ENCODE results near the gene NFASC. TPM values are rescaled to one million over a fixed set of nuclear protein-coding genes. Genes with fewer than 3 reads are reported as not detected.

Gene NFASC
- total and polyA plus RNA-seq, 7 experiments from 2014 or later = 0.31 TPM; not detected in 6

DNA sequence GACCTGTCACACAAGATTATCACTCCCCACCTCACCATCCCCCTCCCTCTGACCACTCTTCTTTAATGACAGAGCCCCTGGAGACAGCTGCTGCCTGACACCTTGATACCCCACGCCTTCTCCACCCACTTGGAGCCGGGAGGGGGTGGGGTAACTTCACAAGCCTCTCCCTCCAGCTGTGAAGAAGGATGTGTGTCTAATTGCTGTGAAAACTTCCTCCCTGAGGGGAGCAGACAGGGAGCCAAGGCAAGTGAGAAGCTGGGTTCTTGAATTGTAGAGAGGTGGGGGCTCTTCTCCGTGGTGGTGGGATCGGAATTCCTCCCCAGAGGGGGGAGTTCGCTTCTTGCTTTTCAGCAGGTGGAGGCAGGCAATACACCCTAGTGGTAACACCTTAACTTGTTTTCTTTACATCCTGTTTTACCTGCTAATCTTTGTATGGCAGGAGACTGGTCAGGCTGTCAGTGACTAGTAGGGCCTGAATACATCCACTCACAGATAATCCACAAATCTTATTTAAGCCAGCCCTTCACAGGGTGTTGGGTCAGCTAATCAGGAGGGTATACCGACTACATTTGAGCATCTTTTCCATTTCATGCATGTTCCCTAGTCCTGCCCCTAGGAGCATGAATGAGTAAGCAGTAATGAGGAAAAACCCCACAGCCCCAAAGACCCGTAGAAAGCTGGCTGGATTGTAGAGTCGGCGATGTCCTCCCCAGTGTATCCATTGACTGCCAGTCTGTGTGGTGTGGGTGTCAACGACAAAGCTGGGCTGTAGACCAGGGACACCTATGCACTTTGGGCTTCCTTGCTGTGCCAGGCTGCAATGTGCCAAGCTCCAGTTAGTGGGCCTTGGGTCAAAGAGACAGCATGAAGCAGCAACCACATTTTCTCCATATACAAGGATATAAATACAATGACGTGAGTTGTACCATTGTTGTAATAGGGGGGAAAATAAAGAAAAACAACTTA is 57.3 kb downstream of the NFASC start:
- ChIA-PET CTCF (no interaction called here), POLR2A (no interaction called here)
- no peak overlapping the region for H3K4me3 ChIP-seq (ENCODE audit: low read length)
- peaks cover 0 to 3% (median 0%) of the 10 kb centered on the region in 7 donors for H3K4me1 Mint-ChIP-seq
- H3K4me1 ChIP-seq (ENCODE audit: control insufficient read depth in 2 of 2, insufficient read depth in 2 of 2, low read length in 2 of 2) = no peaks in the 10 kb centered on the region
- no peak overlapping the region for H3K27ac Mint-ChIP-seq
- H3K9me3 ChIP-seq (ENCODE audit: control insufficient read depth in 2 of 3, low read length in 3 of 3) = no peaks in the 10 kb centered on the region
- no peak overlapping the region for H3K4me3 Mint-ChIP-seq
- no peak for ATAC-seq
- DNase-seq = peak in 1 of 9 donors; percentile 13
- no peaks in the 10 kb centered on the region for H3K36me3 Mint-ChIP-seq
- H3K27me3 Mint-ChIP-seq = peaks cover 0 to 21% (median 7%) of the 10 kb centered on the region in 5 donors
- intact Hi-C loops (cut with micrococcal nuclease) = no loop called here
- H3K27ac ChIP-seq (ENCODE audit: low read depth, low read length) = no peak overlapping the region
- no peaks in the 10 kb centered on the region for H3K27me3 ChIP-seq (ENCODE audit: control insufficient read depth in 2 of 2, insufficient read depth in 2 of 2, low read length in 2 of 2)
- H3K9me3 Mint-ChIP-seq = no peaks in the 10 kb centered on the region
- H3K36me3 ChIP-seq (ENCODE audit: control insufficient read depth in 2 of 3, insufficient read depth in 3 of 3, low read length in 3 of 3) = no peaks in the 10 kb centered on the region

- H3K27me3 Mint-ChIP-seq = peaks cover 0 to 18% (median 7%) of the 10 kb centered on the region in 5 donors
- no peak for ATAC-seq
- Histone ChIP-seq H3K4me3 (ENCODE audit: low read length) (no peak overlapping the region), H3K9me3 (ENCODE audit: control insufficient read depth in 2 of 3, low read length in 3 of 3) (no peaks in the 10 kb centered on the region), H3K36me3 (ENCODE audit: control insufficient read depth in 2 of 3, insufficient read depth in 3 of 3, low read length in 3 of 3) (no peaks in the 10 kb centered on the region), H3K27me3 (ENCODE audit: control insufficient read depth in 2 of 2, insufficient read depth in 2 of 2, low read length in 2 of 2) (no peaks in the 10 kb centered on the region), H3K4me1 (ENCODE audit: control insufficient read depth in 2 of 2, insufficient read depth in 2 of 2, low read length in 2 of 2) (no peaks in the 10 kb centered on the region), H3K27ac (ENCODE audit: low read depth, low read length) (no peak overlapping the region)
- intact Hi-C loops (cut with micrococcal nuclease) = no loop called here
- H3K9me3 Mint-ChIP-seq = no peaks in the 10 kb centered on the region
- ChIA-PET POLR2A (no interaction called here), CTCF (no interaction called here)
- DNase-seq = peak in 1 of 9 donors; percentile 2
- peaks cover 0 to 3% (median 0%) of the 10 kb centered on the region in 7 donors for H3K4me1 Mint-ChIP-seq
- H3K4me3 Mint-ChIP-seq = no peak overlapping the region
- H3K27ac Mint-ChIP-seq = no peak overlapping the region
- no peaks in the 10 kb centered on the region for H3K36me3 Mint-ChIP-seq
Observed at GRCh38 chr1:204928671-204929486, 58.2 kb downstream of the NFASC start.

GRCh38 chr1:204929487-204930154 is 59.0 kb downstream of the NFASC start:
- Histone ChIP-seq H3K4me3 (ENCODE audit: low read length) (no peak overlapping the region), H3K36me3 (ENCODE audit: control insufficient read depth in 2 of 3, insufficient read depth in 3 of 3, low read length in 3 of 3) (no peaks in the 10 kb centered on the region), H3K27ac (ENCODE audit: low read depth, low read length) (no peak overlapping the region), H3K9me3 (ENCODE audit: control insufficient read depth in 2 of 3, low read length in 3 of 3) (no peaks in the 10 kb centered on the region), H3K4me1 (ENCODE audit: control insufficient read depth in 2 of 2, insufficient read depth in 2 of 2, low read length in 2 of 2) (no peaks in the 10 kb centered on the region), H3K27me3 (ENCODE audit: control insufficient read depth in 2 of 2, insufficient read depth in 2 of 2, low read length in 2 of 2) (no peaks in the 10 kb centered on the region)
- Mint-ChIP-seq H3K9me3 (no peaks in the 10 kb centered on the region), H3K4me3 (no peak overlapping the region), H3K27me3 (peaks cover 0 to 16% (median 7%) of the 10 kb centered on the region in 5 donors), H3K36me3 (no peaks in the 10 kb centered on the region), H3K27ac (no peak overlapping the region), H3K4me1 (no peaks in the 10 kb centered on the region)
- DNase-seq = peak in 1 of 9 donors; percentile 3
- no peak for ATAC-seq
- intact Hi-C loops (cut with micrococcal nuclease) = no loop called here
- CTCF ChIA-PET = no interaction called here
- POLR2A ChIA-PET = no interaction called here

DNA sequence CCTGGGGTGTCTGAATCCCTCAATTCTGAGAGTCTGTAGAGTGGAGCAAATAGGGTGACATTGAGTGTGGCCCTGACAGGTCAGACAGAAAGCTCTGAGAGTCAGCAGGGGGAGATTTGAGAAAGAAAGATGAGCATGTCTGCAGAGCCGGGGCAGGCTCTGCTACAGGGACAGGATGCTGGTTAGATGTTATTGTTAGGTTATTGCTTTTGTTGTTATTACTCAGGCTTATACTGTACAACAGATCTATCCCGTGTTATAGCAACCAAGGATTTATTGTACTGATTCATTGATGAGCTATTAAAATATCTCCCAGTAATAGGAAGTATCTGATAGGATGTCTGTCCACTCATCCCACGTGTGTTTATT is 59.5 kb downstream of the NFASC start:
- POLR2A ChIA-PET = no interaction called here
- H3K4me3 Mint-ChIP-seq = no peak overlapping the region

GRCh38 chr1:204931313-204931712 is 60.7 kb downstream of the NFASC start:
- ChIA-PET POLR2A (no interaction called here), CTCF (no interaction called here)
- Mint-ChIP-seq H3K9me3 (no peaks in the 10 kb centered on the region), H3K36me3 (no peaks in the 10 kb centered on the region), H3K4me3 (no peak overlapping the region), H3K27me3 (peaks cover 0 to 16% (median 6%) of the 10 kb centered on the region in 5 donors), H3K4me1 (no peaks in the 10 kb centered on the region), H3K27ac (no peak overlapping the region)
- H3K4me3 ChIP-seq (ENCODE audit: low read length) = no peak overlapping the region
- no peaks in the 10 kb centered on the region for H3K9me3 ChIP-seq (ENCODE audit: control insufficient read depth in 2 of 3, low read length in 3 of 3)
- no peak for ATAC-seq
- no peak overlapping the region for H3K27ac ChIP-seq (ENCODE audit: low read depth, low read length)
- no peaks in the 10 kb centered on the region for H3K27me3 ChIP-seq (ENCODE audit: control insufficient read depth in 2 of 2, insufficient read depth in 2 of 2, low read length in 2 of 2)
- DNase-seq = no peak
- no peaks in the 10 kb centered on the region for H3K36me3 ChIP-seq (ENCODE audit: control insufficient read depth in 2 of 3, insufficient read depth in 3 of 3, low read length in 3 of 3)
- H3K4me1 ChIP-seq (ENCODE audit: control insufficient read depth in 2 of 2, insufficient read depth in 2 of 2, low read length in 2 of 2) = no peaks in the 10 kb centered on the region
- intact Hi-C loops (cut with micrococcal nuclease) = no loop called here

More for the DNA sequence above, 59.5 kb downstream of the NFASC start:
- H3K36me3 ChIP-seq (ENCODE audit: control insufficient read depth in 2 of 3, insufficient read depth in 3 of 3, low read length in 3 of 3) = no peaks in the 10 kb centered on the region
- H3K27me3 ChIP-seq (ENCODE audit: control insufficient read depth in 2 of 2, insufficient read depth in 2 of 2, low read length in 2 of 2) = no peaks in the 10 kb centered on the region
- ATAC-seq = no peak
- Mint-ChIP-seq H3K36me3 (no peaks in the 10 kb centered on the region), H3K27ac (no peak overlapping the region), H3K27me3 (peaks cover 0 to 16% (median 7%) of the 10 kb centered on the region in 5 donors), H3K9me3 (no peaks in the 10 kb centered on the region), H3K4me1 (no peaks in the 10 kb centered on the region)
- H3K4me1 ChIP-seq (ENCODE audit: control insufficient read depth in 2 of 2, insufficient read depth in 2 of 2, low read length in 2 of 2) = no peaks in the 10 kb centered on the region
- intact Hi-C loops (cut with micrococcal nuclease) = no loop called here
- H3K9me3 ChIP-seq (ENCODE audit: control insufficient read depth in 2 of 3, low read length in 3 of 3) = no peaks in the 10 kb centered on the region
- no peak for DNase-seq
- CTCF ChIA-PET = no interaction called here
- no peak overlapping the region for H3K27ac ChIP-seq (ENCODE audit: low read depth, low read length)
- H3K4me3 ChIP-seq (ENCODE audit: low read length) = no peak overlapping the region

GRCh38 chr1:204931768-204932572 is 61.3 kb downstream of the NFASC start:
- no peak overlapping the region for H3K4me3 Mint-ChIP-seq
- no peaks in the 10 kb centered on the region for H3K9me3 ChIP-seq (ENCODE audit: control insufficient read depth in 2 of 3, low read length in 3 of 3)
- no peaks in the 10 kb centered on the region for H3K4me1 ChIP-seq (ENCODE audit: control insufficient read depth in 2 of 2, insufficient read depth in 2 of 2, low read length in 2 of 2)
- no peaks in the 10 kb centered on the region for H3K36me3 ChIP-seq (ENCODE audit: control insufficient read depth in 2 of 3, insufficient read depth in 3 of 3, low read length in 3 of 3)
- ATAC-seq (no peak), DNase-seq (no peak)
- peaks cover 0 to 3% (median 0%) of the 10 kb centered on the region in 11 donors for H3K9me3 Mint-ChIP-seq
- no peak overlapping the region for H3K4me3 ChIP-seq (ENCODE audit: low read length)
- intact Hi-C loops (cut with micrococcal nuclease) = no loop called here
- no peaks in the 10 kb centered on the region for H3K4me1 Mint-ChIP-seq
- H3K27me3 ChIP-seq (ENCODE audit: control insufficient read depth in 2 of 2, insufficient read depth in 2 of 2, low read length in 2 of 2) = no peaks in the 10 kb centered on the region
- H3K27me3 Mint-ChIP-seq = peaks cover 0 to 15% (median 4%) of the 10 kb centered on the region in 5 donors
- POLR2A ChIA-PET = no interaction called here
- peaks cover 0 to 2% (median 0%) of the 10 kb centered on the region in 5 donors for H3K36me3 Mint-ChIP-seq
- H3K27ac ChIP-seq (ENCODE audit: low read depth, low read length) = no peak overlapping the region
- CTCF ChIA-PET = no interaction called here
- no peak overlapping the region for H3K27ac Mint-ChIP-seq
